Glomerular visceral epithelial cell (primary cell): ENCODE measurements around the gene MAGEB17.
"Not testable (repeated sequence)": the region's sequence is repeated elsewhere in the genome, so short reads cannot be mapped to it uniquely, and the experiment has no call there.

Experiments
- DNase-seq: peaks from one replicate; pipeline ENCODE4 v3.0.0-alpha.2; 2016; ENCODE audit errors: extremely low spot score

The MAGEB17 gene

GRCh38 chrX:16167181-16167580 is at the start of gene MAGEB17:
Gene MAGEB17, plus strand, starts transcription at chrX:16167481. Its CDS starts 2,902 bp downstream, at chrX:16170383.
- DNase-seq: no peak

GRCh38 chrX:16119353-16120220 is 47.7 kb upstream of the MAGEB17 start:
- DNase-seq: no peak

GRCh38 chrX:16120431-16120830 is 46.9 kb upstream of the MAGEB17 start:
- DNase-seq: no peak

GRCh38 chrX:16123222-16123786 is 44.0 kb upstream of the MAGEB17 start, which contains the start of gene GRPR:
Gene GRPR, plus strand, starts transcription at chrX:16123565. Its CDS starts 389 bp downstream, at chrX:16123954.
- peak; percentile 75 for DNase-seq

GRCh38 chrX:16124201-16124600 is 43.1 kb upstream of the MAGEB17 start:
- no peak for DNase-seq

- no peak for DNase-seq
Observed at GRCh38 chrX:16125520-16126149, 41.6 kb upstream of the MAGEB17 start.

- no peak for DNase-seq
Observed at GRCh38 chrX:16130707-16131106, 36.6 kb upstream of the MAGEB17 start.

- DNase-seq: no peak
Observed at GRCh38 chrX:16134936-16135335, 32.3 kb upstream of the MAGEB17 start.

GRCh38 chrX:16136080-16136479 is 31.2 kb upstream of the MAGEB17 start:
- DNase-seq: no peak

GRCh38 chrX:16137416-16138107 is 29.7 kb upstream of the MAGEB17 start:
- DNase-seq: no peak

GRCh38 chrX:16138108-16138427 is 29.2 kb upstream of the MAGEB17 start:
- DNase-seq: no peak

GRCh38 chrX:16140448-16140847 is 26.8 kb upstream of the MAGEB17 start:
- no peak for DNase-seq

- no peak for DNase-seq
Observed at GRCh38 chrX:16140983-16141382, 26.3 kb upstream of the MAGEB17 start.

- DNase-seq: no peak
Observed at GRCh38 chrX:16141422-16142245, 25.6 kb upstream of the MAGEB17 start.

- DNase-seq: no peak
Observed at GRCh38 chrX:16142246-16142558, 25.1 kb upstream of the MAGEB17 start.

GRCh38 chrX:16143968-16144367 is 23.3 kb upstream of the MAGEB17 start:
- DNase-seq: no peak

- no peak for DNase-seq
Observed at GRCh38 chrX:16144420-16144819, 22.9 kb upstream of the MAGEB17 start.

GRCh38 chrX:16145093-16145492 is 22.2 kb upstream of the MAGEB17 start:
- DNase-seq: not testable (repeated sequence)

- no peak for DNase-seq
Observed at GRCh38 chrX:16145656-16146055, 21.6 kb upstream of the MAGEB17 start.

GRCh38 chrX:16148896-16149295 is 18.4 kb upstream of the MAGEB17 start:
- DNase-seq: peak; percentile 68

- no peak for DNase-seq
Observed at GRCh38 chrX:16155581-16156096, 11.6 kb upstream of the MAGEB17 start.
